GM21619 (cell line): ENCODE data around the gene SEC16B.
A peak's percentile ranks its signal among the peaks of the same experiment; 100 is the strongest.

ENCODE experiments used
- ATAC-seq: cut with Tn5 transposase; IDR thresholded peaks from one replicate; pipeline ENCODE4 v1.9.1; 2021; ENCODE audit not compliant: unreplicated experiment

Gene SEC16B

DNA sequence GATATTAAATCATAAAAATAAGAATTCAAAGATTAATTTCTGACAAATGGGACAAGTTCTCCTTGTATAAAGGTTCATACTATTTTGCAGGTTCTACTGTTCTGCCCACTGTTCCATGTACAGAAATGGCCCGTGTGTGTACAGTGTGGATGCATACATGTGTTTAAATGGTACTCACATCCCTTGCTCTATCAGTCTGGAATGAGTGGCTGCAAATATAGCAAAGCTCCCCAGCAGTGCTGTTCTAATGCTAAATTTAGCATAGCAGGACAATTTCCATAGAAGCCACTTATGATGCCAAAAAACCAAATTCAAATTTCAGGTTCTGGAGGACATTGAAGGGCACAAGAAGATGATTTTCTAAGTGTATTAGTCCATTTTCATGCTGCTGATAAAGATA is 9.4 kb upstream of the SEC16B start:
- no peak for ATAC-seq

DNA sequence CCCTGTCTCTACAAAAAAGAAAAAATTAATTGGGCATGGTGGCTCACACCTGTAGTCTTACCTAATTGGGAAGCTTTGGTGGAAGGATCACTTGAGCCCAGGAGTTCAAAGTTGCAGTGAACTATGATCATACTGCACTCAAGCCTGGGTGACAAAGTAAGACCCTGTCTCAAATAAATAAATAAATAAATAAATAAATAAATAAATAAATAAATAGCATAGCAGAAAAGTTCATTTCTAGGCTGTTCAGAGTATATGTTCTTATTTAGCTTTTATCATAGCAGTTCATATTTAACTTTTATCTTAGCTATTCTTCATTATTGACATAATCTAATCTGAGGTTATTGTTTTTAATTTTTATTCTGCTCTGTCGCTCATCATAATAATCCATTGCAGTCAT is 8.7 kb upstream of the SEC16B start:
- ATAC-seq: no peak

DNA sequence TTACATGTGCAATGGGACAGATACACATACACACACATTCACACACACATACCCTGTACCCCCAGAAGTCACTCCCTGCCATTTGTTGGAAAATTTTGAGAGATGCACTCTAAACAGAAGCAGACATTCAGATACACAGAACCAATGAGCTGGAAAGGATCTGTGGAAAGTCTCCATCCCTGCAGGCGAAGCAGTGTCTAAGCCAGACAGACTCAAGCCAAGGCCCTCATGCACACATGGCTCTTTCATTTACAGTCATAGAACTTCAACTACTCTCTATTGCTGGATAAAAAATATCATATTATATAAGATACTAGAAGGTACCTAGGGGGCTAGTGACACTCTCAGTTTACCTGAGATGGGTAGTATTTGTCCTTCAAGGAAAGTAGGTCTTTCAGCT is 7.3 kb upstream of the SEC16B start:
- ATAC-seq: no peak

DNA sequence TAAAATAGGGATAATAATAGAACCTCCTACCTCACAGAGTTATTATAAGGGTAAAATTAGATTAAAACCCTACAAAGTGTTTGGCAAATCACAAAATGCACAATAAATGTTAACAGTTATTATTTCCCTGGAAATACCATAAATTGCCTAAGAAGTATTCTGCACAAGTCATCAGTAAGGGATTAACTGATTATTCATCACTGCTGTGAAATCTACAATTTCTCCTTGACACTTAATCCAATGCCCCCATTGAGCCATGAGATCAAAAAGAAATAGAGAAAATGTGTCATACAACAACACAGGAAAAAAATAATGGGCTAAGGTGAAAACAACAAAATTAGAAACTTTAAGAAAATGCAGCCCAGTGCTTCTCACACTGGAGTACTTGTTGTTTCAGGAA is 6.7 kb upstream of the SEC16B start:
- no peak for ATAC-seq

DNA sequence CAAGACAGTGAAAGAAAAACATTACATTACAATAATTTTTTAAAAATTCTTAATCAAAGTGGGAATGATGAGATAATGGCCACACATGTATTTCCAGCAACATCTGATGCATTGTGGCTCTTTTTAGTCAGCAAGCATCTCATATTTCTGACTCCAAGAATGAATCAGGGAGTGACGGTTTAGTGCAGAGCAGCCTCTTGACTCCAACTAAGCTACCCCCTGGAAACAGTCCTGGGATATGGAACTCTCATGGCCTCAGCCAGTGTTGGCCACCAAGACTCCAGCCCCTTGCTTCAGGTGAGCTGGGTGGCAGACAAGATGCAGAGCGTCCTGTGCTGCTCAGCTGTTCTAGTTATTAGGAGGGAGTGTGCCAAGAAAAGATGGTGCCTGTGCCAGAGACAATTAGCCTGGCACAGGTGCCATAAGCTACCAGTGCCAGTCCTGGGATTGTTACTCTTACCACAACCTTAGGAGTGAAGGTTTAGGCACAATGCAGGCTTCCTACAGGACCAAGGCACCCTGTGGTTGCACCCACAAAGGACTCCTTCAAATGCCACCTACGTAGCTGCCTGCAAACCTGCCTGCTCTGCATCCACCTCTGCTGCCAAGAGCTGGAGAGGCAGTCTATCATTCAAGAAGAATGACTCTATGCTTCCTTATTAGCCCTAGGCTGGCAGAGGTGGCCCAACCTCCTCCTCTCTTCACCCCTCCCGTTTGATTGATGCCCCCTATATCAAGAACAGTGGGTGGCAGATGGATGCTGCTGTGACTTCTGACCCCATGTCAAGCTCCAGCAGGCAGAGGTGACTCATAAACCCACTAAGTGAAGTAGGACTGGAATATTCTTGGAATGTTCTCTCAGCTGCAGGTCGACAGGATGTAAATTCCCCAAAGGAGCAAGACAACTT is 6.0 kb upstream of the SEC16B start:
- ATAC-seq: no peak

DNA sequence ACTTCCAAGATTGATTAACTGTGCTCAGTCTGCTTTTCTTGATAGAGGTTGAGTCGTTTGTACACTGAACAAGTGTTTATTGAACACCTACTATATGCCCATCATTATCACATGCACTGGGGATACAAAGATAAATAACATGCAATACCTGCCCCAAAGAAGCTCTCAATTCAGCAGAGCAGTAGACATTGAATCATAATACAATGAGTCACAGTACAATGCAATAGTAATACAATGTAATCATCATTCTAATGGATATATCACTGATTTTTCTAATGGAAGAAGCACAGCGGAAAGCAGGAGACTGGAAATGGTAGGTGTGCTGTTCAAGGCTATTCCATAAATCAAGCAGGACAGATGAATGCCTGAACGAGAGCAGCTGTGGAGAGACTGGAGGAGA is 3.7 kb upstream of the SEC16B start:
- no peak for ATAC-seq

DNA sequence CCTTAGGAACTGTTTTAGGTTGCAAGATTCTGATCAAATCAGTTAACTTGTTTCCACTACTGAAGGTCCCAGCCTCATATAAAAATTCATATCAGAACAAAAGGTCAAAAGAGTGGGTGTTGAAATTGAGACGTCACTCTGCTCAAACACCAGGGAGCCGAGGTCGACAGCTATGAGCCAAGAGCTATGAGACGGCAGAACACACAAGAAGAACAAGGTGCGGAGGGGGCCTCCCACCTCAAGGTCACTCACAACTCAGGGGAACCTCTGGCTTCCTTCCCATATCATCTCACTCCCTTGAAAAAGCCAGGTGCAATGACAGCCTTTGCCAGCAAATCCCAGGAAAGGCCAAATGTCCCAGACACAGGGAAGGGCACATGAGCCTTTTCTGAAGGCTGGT is 749 bp downstream of the SEC16B start:
- ATAC-seq: no peak

DNA sequence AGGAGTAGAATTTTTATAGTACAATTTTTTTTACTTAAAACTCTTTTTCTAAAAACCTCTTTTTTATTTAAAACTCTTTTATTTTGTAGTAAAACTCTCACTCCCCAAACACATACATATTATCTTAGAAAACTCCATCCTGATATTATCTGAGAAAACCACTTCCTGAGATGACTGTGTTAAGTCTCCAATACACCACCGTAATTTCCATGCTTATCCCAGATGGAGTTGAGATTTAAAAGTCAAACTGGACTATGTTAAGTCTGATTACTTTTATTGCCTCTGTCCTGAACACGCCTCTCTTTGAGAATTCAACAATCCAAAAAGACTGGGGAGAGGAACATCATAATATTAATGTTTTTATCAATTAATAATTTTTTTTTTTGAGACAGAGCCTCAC is 3.7 kb downstream of the SEC16B start:
- ATAC-seq: no peak

DNA sequence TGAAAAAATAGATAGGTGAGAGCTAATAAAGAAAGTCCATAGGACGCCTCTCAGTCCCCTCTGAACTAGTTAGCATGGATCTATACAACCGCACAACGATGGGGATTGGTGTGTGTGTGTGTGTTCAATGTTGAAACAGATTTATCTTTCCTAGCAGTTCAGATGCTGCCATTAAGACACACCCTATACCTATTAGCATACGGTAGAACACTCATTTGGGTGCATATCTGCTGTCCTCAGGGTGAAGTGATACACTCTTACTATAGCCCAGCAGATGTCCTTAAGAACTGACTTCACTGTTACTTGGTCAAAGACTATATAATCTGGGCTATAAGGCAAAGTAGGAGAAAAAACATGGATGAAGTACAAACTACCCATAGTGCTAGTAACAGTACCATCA is 4.6 kb downstream of the SEC16B start:
- no peak for ATAC-seq

DNA sequence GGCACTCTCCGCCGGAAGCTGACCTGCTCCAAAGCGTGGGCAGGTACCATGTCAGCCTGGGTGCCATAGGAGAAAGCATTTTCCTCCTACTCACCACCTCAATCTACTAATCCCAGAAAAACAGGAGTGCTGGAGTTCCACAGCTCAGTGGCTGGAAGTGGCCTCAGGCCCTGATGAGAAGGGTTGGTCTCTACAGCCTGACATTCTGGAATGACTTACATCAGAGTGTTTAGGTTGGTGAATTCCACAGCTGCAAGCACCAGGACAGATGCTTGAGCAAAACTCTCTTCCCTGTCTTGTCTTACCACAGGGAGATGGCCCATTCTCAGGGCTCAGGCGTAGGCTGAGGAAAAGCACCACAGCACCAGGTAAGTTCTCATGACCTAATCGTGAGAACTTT is 5.5 kb downstream of the SEC16B start:
- ATAC-seq: no peak

DNA sequence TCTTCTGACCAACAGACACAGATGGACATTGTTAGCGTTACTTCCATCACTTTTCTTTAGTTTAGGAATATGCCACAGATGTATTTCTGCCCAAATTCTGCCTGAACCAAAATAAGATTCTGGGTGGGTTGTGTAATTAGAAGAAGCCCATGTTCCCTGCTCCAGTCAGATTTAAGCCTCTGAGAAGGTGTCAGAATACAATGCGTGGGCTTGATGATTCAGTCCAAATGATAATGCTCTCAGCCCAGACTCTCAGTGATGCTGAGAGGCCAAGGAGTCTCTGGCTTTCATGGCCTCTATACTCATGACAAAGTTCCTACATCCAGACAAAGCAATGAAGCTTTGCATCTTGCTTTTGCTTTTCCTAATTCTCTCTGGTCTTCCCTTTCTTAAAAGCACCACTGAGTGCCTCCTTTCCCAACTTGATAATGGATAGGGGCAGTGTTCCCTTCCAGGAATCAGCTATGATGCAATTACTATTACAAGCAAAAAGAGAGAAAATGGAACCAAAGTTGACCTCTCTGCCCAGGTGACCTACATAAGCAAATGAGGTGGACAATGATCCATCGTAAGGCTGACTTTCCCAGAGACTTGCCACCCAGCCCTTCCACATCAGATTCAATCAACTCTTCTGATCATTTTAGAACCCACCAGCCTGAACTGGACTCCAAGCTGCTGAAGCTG is 8.8 kb downstream of the SEC16B start:
- ATAC-seq: no peak

DNA sequence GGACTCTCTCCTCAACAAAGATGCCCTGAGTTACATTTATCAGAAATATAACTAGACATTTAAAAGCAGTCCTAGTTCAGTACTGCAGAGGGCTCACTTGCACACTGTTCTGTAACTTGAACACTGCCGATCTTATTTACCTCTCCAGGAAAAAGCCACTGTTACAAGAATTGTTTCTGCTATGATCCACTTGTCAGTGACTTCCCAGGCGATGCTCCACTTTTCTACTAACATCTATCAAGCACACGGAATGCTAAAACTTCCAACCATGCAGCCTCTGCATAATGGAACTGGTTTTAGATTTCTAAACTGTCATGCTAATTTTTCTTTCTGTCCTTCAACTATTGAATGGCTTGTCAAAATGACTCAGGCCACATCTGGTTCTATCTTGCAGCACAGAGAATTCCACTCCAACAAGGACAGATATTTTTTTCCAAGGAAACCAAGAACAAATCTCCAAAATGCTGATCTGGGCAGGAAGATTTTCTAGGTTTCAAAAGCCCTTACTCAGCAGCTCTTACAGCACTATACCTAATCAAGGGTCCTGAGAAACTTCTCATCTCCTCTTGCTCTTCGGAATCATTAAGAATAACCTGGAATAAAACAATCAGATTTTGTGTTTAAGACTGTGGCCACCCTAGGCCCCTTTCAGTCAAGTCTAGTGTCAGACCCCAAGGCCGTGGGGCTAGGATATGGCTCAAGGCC is 9.9 kb downstream of the SEC16B start:
- ATAC-seq: no peak

DNA sequence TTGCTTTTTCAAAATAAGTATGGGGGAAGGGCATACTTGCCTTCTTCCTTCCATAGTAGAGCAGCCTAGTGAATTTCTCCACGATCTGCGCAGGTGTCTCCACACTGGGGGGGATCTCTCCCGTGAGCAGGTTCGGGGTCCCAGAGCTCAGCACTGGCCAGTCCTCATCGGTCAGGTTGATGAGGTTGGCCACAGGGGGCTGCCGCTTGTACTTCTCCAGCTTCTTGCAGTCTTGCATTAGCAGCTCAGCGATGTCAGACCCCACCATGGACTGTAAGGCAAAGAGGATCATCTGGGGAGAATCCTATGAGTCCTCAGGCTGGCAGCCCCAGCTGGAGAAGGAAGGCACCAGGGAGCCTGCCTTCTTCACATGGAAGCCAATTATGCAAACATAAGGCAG is 11.8 kb downstream of the SEC16B start:
- ATAC-seq: no peak

DNA sequence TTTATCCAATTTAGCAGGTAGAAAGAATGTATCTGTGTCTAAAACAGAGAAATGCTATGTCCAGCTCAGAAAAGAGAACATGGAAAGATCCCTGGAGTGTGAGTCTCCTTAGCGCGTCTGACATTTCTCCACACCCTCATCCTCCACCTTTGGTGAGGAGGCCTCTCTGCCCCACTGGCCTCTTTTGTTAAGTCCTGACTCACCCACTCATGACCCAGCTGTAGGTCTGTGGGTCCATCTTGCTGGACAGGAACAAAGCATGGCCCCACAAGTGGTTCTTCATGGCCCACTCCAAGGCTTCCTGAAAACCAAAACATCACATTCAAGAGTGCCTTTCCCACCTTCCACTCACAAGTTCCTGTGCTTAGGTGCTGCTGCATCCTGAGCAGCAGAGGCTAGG is 15.8 kb downstream of the SEC16B start:
- no peak for ATAC-seq

DNA sequence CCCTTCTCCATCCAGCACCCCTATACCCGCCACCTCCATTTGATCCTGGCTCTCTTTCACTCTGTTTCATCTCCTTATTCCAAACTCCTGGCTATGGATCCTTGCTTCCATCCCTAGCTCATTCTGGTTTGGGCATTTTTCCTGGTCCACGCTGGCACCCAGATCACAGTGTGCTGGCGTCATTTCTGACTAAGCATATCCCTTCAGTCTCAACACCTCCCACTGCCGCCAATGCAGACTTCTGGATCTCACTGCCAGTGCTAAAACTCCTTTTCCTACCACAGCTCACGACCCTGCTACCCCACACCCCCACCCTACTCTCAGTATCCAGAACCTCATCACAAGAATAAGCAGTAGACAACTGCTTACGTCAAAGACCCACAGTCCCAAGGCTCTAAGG is 16.3 kb downstream of the SEC16B start:
- no peak for ATAC-seq

DNA sequence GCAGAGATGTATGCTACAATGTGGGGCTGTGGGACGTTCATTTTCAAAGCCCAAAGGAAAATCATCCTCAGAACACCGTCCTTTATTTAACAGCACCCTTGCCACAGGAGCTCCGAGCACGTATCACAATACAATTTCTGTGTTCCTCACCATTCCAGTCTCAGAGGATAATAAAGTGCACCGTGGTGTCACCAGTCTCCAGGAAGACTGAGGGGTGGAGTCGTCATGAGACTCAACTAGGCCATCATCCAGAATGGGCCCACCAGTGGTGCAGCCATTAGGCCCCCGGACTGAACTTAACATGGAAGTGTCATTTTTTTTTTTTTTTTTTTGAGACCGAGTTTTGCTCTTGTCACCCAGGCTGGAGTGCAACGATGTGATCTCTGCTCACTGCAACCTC is 17.2 kb downstream of the SEC16B start:
- ATAC-seq: no peak

DNA sequence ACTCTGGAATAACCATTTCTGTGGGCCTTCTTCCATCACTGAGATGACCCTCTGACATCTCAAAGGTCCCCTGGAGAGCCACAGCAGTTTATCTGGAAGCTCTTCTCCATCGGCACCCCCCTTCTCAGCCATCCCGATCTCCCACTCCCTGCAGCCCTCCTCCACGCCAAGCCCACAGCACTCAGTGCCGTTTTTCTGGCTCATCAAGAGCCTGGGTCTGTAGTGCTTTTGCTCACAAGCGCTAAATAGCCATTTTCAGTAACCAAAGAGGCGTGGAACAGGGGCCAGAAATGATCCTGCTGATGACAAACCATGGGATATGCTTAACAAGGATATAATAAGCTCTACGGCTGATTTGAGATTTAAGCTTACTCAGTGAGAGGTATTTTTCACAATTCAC is 17.6 kb downstream of the SEC16B start:
- ATAC-seq: no peak

DNA sequence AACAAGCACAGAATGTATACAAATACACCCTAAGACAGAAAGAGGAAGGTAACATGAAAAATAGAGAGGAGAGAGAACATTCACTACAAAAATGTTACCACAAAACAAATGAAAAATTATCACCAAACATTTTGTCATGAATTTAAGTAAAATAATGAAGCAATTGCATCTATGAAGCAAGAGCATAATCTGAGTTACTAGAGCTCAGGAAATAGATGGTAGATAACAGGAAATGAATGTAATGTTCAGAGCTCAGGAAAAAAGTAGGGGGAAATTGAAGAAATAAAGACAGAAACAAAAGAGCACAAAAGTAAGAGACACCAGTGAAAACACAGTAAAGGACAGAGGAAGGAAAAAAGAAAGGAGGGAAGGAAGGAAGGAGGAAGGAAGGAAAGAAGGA is 19.4 kb downstream of the SEC16B start:
- ATAC-seq: no peak

DNA sequence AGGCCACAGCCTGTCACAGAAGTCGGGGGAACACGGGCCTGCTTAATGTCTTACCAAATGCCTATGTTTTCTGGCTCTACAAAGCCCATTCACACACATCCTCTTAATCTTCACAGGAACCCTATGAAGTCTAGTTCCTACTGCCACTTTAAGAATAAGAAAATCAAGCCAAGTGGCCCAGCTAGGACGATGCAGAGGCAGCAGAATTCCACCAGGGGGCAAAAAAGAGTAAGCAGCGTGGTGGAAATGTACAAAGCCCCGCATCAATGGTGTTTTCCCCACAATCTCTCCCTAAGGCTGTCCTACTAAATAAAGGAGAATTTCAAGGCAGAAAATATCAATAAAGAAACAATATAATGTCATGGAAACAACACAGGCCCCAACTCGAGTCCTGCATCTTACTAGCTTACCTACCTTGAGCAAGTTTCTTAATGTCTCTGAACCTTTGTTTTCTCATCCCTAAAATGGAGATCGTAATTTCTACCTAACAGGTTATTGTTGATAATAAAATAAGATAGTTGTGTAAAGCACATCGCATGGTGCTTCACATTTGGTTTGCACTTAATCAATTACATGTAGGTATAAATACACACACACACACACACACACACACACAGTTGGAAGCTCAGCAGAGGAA is 21.4 kb downstream of the SEC16B start:
- ATAC-seq: no peak

DNA sequence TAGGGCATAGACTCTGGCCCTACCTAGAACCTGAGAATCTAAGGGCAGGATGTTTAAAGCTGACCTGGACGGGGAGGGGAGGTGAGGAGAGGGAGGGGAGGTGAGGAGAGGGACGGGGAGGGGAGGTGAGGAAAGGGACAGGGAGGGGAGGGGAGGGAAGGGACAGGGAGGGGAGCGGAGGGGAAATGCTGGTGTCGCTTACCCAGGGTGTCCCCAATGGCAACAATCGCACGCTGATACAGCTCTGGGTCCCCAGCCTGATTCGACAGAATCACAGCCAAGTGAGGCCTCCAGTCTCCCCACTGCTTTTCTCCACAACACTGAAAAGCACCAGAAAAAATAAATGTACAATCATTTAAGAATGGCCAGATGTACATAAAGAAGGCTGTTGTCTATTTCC is 22.2 kb downstream of the SEC16B start:
- no peak for ATAC-seq

DNA sequence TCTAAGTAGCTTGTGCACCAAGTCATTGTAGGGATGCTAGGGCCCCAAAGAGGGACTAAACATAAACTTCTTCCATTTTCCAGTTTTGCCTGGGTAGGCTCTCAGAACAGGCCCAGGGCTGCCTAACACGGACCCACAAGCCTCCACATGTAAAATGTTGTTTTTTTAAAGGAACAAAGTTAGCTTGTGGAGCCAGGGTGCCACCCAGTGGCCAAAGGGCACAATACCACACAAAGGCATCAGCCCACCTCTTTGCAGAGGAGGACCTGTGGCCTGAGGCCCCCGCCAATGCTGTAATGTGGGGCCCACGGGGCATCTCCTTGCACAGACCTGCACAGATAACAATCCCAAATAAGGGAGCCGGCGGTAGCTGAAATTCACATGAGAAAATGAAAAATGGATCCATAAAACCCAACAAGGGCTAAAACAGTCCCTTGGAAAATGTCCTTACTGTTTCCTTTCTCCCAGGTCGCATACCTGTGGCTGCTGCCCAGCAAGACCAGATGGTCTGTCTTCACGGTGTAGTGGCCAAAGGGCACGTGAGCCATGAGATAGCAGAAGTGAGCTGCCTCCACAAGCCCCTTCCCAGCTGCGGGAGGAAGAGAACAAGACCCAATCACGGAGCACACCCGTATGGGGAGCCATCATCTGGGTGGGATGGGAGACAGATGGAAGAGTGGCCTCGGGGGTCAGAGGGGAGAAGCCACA is 23.8 kb downstream of the SEC16B start:
- ATAC-seq: peak; percentile 74
